NCI-H2081 (cell line): ENCODE data around the gene GRK6.
"Not testable (repeated sequence)": the region's sequence is repeated elsewhere in the genome, so short reads cannot be mapped to it uniquely, and the experiment has no call there.

Source experiments
- DNase-seq, 2 experiments: peaks; one replicate each; lab custom pipeline; 2025; lab: John Stamatoyannopoulos, UW

Gene GRK6

GRCh38 chr5:177399997-177400868 is 26.2 kb upstream of the GRK6 start, which contains the start of gene PFN3:
TSS of gene PFN3 (minus strand) at chr5:177400661. CDS start at chr5:177400576, 85 bp downstream.
- no peak for DNase-seq

- DNase-seq: peak; percentile 92 to 93
These were observed 24.0 kb upstream of the GRK6 start for GRCh38 chr5:177402271-177403043.

GRCh38 chr5:177403102-177403791 is 23.2 kb upstream of the GRK6 start:
- DNase-seq: peak; percentile 46 to 67

GRCh38 chr5:177403792-177404640 is 22.5 kb upstream of the GRK6 start:
- DNase-seq: peak; percentile 84 to 86

- DNase-seq: peak; percentile 14 to 17
These were observed 21.8 kb upstream of the GRK6 start for GRCh38 chr5:177404641-177405179.

- DNase-seq: no peak
These were observed 21.2 kb upstream of the GRK6 start for GRCh38 chr5:177405312-177405711.

- no peak for DNase-seq
These were observed 20.7 kb upstream of the GRK6 start for GRCh38 chr5:177405805-177406204.

- DNase-seq: no peak
These were observed 17.3 kb upstream of the GRK6 start, which contains the start of gene F12 for GRCh38 chr5:177409043-177409801. TSS of gene F12 (minus strand) at chr5:177409564. CDS start at chr5:177409527, 37 bp downstream.

- no peak for DNase-seq
These were observed 15.9 kb upstream of the GRK6 start for GRCh38 chr5:177410575-177410974.

- DNase-seq: no peak
These were observed 13.8 kb upstream of the GRK6 start for GRCh38 chr5:177412603-177413233.

GRCh38 chr5:177414481-177414880 is 12.0 kb upstream of the GRK6 start:
- no peak for DNase-seq

- not testable (repeated sequence) for DNase-seq
These were observed 9.4 kb upstream of the GRK6 start for GRCh38 chr5:177417081-177417480.

GRCh38 chr5:177419046-177419445 is 7.4 kb upstream of the GRK6 start:
- DNase-seq: no peak

GRCh38 chr5:177420472-177420871 is 6.0 kb upstream of the GRK6 start:
- DNase-seq: not testable (repeated sequence)

- no peak for DNase-seq
These were observed 5.2 kb upstream of the GRK6 start for GRCh38 chr5:177421062-177421798.

- DNase-seq: no peak
These were observed 2.8 kb upstream of the GRK6 start for GRCh38 chr5:177423671-177424070.

- no peak for DNase-seq
These were observed 1.2 kb upstream of the GRK6 start for GRCh38 chr5:177425196-177425800.

GRCh38 chr5:177425801-177426565 is 493 bp upstream of the GRK6 start:
- peak; percentile 100 for DNase-seq
